K562 treated with DMSO at 1 percent for 24 hours (cell line): ENCODE measurements around the gene OOSP1. TPM values are rescaled to one million over a fixed set of nuclear protein-coding genes. Genes with fewer than 3 reads are reported as not detected.

Experiments used
- total RNA-seq: library from RNA; unstranded; fragments of 300-600 nt; gene quantifications from 2 replicates; pipeline ENCODE4 v1.2.3, GENCODE V29; 2022; ENCODE audit warnings: low read depth; ENCODE audit not compliant: insufficient read depth

The OOSP1 gene, protein sequence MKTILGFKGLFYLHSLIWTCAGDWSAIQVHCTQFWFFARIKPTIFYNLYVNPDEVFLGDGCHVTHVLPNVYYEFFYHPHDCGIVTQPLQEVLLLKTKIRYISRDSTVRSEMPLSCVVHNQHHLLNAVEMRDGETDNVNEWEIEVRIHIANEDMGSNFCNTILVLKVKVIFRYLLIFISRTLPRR
- 0.67 TPM in 1 of 2 replicates, not detected in the other for total RNA-seq

DNA sequence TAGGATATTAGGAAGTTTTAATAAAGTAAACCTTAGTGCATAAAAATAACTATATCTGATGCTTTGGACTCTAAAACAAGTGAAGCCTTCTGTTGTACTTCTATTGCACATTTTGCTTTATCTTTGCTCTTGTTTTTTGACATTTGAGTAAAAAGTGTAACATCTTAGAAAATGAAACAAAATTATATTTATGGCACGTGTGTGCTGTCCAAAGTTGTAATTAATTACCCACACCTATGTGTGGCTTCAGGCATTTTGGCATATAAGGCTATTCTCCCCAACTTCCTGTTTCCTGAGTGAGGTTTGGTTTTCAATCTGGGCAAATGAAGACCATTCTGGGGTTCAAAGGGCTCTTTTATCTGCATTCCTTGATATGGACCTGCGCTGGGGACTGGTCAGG lies at the start of gene OOSP1:
Gene OOSP1 (plus strand): TSS at position 301 of the 400 bp plus-strand sequence. CDS start 23 bp downstream, at position 324.

DNA sequence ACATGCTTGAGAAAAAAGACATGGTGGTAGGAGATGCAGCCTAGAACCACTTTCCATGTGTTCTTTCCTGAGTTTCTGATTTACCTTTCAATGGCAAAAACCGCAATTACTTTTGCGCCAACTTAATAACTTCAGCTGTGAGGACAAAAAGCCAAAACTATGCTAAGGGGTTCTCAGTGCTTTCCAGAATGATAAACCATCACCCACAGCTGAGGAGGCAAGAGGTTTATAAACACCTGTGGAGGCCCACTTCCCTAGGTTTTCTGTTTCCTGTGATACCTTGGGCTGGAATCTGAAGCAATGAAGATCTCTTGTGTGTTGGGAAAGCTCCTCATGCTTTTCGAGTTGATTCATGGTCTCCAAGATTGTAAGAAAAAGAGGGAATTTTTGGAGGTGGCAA lies 25.5 kb downstream of the OOSP1 start, which contains the start of gene OOSP4A:
Gene OOSP4A (plus strand): TSS at position 301 of the 400 bp plus-strand sequence. CDS start 0 bp downstream, at position 301.

Other genes starting within 250 kb of the OOSP1 start
- gene OR10V1, start 224.6 kb upstream of the OOSP1 start, total RNA-seq = not detected in 2 replicates
- 86.2 and 106 TPM in 2 replicates for gene STX3, start 183.1 kb upstream of the OOSP1 start, total RNA-seq
- gene MRPL16, start 127.7 kb upstream of the OOSP1 start, total RNA-seq = 66.2 and 67.8 TPM in 2 replicates
- gene CBLIF, start 92.9 kb upstream of the OOSP1 start, total RNA-seq = not detected in 2 replicates
- gene TCN1, start 71.9 kb upstream of the OOSP1 start, total RNA-seq = 9.7 and 10.0 TPM in 2 replicates
- not detected in 2 replicates for gene OOSP3, start 59.6 kb upstream of the OOSP1 start, total RNA-seq
- gene OOSP4A, start 25.6 kb downstream of the OOSP1 start, total RNA-seq = not detected in 2 replicates
- not detected in 2 replicates for gene OOSP4B, start 78.7 kb downstream of the OOSP1 start, total RNA-seq
- not detected in 2 replicates for gene OOSP2, start 102.0 kb downstream of the OOSP1 start, total RNA-seq
- 24.9 and 26.2 TPM in 2 replicates for gene MS4A3, start 118.2 kb downstream of the OOSP1 start, total RNA-seq
- gene MS4A2, start 150.2 kb downstream of the OOSP1 start, total RNA-seq = not detected in 2 replicates
- gene MS4A6A, start 244.7 kb downstream of the OOSP1 start, total RNA-seq = not detected in 2 replicates